Measurements from ENCODE around the gene RELN.
"Not testable (repeated sequence)": the region's sequence is repeated elsewhere in the genome, so short reads cannot be mapped to it uniquely, and the experiment has no call there.

Gene RELN

GRCh38 chr7:103914147-103914899 is 75.1 kb downstream of the RELN start:
- no peak overlapping the region for H3K4me3 ChIP-seq (ENCODE audit: low read length)
- TF ChIP-seq ZNF274 (IDR thresholded peaks at IDR 0.05; ENCODE audit: low read depth, low read length) = no peak

DNA sequence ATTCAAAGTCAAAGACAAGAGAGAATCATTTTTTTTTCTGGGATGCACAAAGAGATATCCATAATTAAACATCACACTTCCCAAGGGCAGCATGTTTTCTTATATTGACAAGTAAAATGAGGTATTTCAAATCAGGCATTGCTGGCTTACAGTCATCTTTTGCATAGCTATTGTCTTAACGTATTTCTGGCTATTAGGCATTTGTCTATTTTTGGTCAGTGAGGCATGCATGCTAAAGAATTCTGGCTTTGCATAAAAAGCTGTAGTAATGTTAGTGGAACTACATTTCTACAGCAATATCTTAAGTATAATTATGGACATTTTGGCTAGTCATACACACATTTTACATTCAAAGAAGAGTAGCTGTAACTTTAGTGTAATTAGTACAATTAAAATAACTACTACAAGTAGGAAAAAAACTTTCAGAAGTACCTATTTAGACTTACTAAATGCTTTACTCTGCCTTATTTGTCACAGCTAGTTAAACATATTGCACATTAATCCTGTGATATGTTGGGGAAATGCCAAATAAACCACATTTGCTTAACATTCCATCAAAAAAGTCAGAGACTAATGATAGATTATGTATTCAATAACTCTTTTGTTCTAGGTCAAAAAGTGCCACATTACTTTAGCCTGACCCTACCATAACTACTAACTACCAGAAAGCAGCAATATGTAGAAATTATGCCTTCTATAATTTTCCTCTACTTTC is 76.4 kb downstream of the RELN start:
- H3K4me3 ChIP-seq (ENCODE audit: low read length) = no peak overlapping the region
- TF ChIP-seq ZNF274 (IDR thresholded peaks at IDR 0.05; ENCODE audit: low read depth, low read length) = no peak

DNA sequence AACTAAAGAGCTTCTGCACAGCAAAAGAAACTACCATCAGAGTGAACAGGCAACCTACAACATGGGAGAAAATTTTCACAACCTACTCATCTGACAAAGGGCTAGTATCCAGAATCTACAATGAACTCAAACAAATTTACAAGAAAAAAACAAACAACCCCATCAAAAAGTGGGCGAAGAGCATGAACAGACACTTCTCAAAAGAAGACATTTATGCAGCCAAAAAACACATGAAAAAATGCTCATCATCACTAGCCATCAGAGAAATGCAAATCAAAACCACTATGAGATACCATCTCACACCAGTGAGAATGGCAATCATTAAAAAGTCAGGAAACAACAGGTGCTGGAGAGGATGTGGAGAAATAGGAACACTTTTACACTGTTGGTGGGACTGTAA is 78.4 kb downstream of the RELN start:
- not testable (repeated sequence) for H3K4me3 ChIP-seq (ENCODE audit: low read length)

DNA sequence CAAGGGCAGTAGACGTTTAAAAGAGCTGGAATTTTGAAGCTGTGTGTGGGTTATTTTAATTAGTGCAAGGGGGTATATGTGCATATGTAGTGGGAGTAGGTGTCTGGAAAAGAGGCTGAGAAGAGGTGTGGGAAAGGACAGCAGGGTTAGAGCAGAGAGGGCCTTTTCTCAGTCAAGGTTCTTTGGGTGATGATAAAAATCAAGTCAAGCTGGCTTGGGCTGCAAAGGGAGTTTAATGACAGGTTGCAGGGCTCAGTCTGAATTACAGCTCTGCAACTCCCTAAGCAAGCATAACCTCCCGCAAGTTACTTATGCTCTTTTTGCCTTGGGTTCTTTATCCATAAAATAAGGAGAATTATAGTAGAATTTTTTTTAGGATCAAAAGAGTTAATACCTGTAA is 83.5 kb downstream of the RELN start:
- H3K4me3 ChIP-seq (ENCODE audit: low read length) = no peak overlapping the region
- TF ChIP-seq ZNF274 (IDR thresholded peaks at IDR 0.05; ENCODE audit: low read depth, low read length) = no peak

- no peak overlapping the region for H3K4me3 ChIP-seq (ENCODE audit: low read length)
- TF ChIP-seq ZNF274 (IDR thresholded peaks at IDR 0.05; ENCODE audit: low read depth, low read length) = no peak
These were observed 86.5 kb downstream of the RELN start for GRCh38 chr7:103902917-103903316.

DNA sequence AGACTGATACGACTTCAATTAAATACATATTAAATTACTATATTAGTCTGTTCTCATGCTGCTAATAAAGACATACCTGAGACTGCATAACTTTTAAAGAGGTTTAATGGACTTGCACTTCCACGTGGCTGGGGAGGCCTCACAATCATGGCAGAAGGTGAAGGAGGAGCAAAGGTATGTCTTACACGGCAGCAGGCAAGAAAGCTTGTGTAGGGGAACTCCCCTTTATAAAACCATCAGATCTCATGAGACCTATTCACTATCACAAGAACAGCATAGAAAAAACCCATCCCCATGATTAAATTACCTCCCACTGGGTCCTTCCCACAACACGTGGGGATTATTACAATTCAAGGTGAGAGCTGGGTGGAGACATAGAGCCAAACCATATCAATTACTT is 92.6 kb downstream of the RELN start:
- not testable (repeated sequence) for H3K4me3 ChIP-seq (ENCODE audit: low read length)

- no peak for TF ChIP-seq ZNF274 (IDR thresholded peaks at IDR 0.05; ENCODE audit: low read depth, low read length)
These were observed 94.5 kb downstream of the RELN start for GRCh38 chr7:103894656-103895596.

DNA sequence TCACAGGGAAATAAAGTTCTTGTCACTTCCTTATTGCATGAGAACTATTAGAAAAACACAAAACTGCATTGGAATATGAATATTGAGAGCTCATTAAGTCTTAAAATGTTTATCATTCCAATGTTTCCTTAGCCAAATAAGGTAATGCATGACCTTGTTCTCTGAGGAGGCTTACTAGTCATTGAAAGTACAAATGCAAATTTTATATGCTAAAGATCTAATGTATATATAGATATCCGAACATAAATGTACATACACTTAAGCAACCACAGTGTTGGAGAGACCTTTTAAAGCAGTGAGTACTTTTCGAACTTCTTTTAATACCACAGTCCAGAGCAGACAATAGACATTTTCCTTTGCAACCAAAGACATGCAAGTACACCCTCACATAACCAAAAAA is 96.1 kb downstream of the RELN start:
- TF ChIP-seq ZNF274 (IDR thresholded peaks at IDR 0.05; ENCODE audit: low read depth, low read length) = no peak
- no peak overlapping the region for H3K4me3 ChIP-seq (ENCODE audit: low read length)

More at GRCh38 chr7:103894656-103895596, 94.5 kb downstream of the RELN start:
- no peak overlapping the region for H3K4me3 ChIP-seq (ENCODE audit: low read length)

GRCh38 chr7:103889451-103889850 is 100.0 kb downstream of the RELN start:
- TF ChIP-seq ZNF274 (IDR thresholded peaks at IDR 0.05; ENCODE audit: low read depth, low read length) = no peak

DNA sequence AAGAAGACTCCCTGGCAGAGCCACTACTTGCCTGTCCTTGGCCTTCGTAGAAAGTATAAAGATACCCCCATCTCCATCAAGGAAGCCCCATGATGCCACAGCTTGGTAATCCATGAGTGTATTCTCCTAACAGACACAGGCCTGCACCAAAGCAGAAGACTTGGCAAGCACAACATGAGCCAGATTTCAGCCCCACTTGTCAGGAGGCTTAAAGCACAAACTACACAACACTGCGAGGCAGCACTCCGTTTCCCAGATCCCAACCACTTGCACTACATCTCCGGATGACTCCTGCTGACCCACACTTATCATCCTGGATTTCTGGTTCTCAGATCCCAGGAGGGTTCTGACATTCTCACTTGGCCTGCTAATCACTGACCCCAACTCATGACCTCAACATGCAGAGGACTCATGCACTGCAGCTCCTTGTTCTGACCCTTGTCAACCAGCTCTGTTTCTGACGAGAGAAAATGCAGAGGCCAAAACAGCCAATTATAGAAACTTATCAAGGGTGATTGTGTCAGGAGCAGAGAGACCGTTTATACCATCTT is 100.8 kb downstream of the RELN start:
- no peak overlapping the region for H3K4me3 ChIP-seq (ENCODE audit: low read length)
- no peak for TF ChIP-seq ZNF274 (IDR thresholded peaks at IDR 0.05; ENCODE audit: low read depth, low read length)

More at GRCh38 chr7:103889451-103889850, 100.0 kb downstream of the RELN start:
- H3K4me3 ChIP-seq (ENCODE audit: low read length) = no peak overlapping the region

GRCh38 chr7:103887853-103888602 is 101.4 kb downstream of the RELN start:
- no peak overlapping the region for H3K4me3 ChIP-seq (ENCODE audit: low read length)
- TF ChIP-seq ZNF274 (IDR thresholded peaks at IDR 0.05; ENCODE audit: low read depth, low read length) = no peak

DNA sequence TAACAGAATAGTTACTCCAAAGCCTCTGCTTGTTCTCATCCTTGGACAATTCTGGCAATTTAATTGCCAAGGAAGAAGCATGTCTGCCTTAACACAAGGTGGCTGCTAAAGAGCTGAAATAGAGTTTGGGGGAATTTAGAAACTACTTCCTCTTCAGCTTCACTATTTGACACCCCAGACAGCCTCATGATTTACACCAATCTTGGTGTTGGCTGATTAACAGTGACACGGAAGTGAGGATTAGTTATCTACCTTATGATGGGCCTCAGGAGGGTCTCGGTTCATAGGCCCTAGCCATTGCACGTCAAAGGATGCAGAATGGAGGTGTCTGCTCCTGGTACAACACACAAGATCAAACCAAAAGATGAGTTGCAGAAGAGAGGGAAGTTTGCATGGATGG is 102.4 kb downstream of the RELN start:
- no peak overlapping the region for H3K4me3 ChIP-seq (ENCODE audit: low read length)
- TF ChIP-seq ZNF274 (IDR thresholded peaks at IDR 0.05; ENCODE audit: low read depth, low read length) = no peak

- H3K4me3 ChIP-seq (ENCODE audit: low read length) = no peak overlapping the region
- no peak for TF ChIP-seq ZNF274 (IDR thresholded peaks at IDR 0.05; ENCODE audit: low read depth, low read length)
These were observed 109.4 kb downstream of the RELN start for GRCh38 chr7:103879928-103880600.
